GM21381 (cell line): Measurements from ENCODE around the gene SMAD6.
"Not testable (repeated sequence)": the region's sequence is repeated elsewhere in the genome, so short reads cannot be mapped to it uniquely, and the experiment has no call there.

Experiments used
- ATAC-seq: cut with Tn5 transposase; IDR thresholded peaks from one replicate; pipeline ENCODE4 v1.9.1; 2021; ENCODE audit warnings: mild to moderate bottlenecking, moderate library complexity; ENCODE audit not compliant: unreplicated experiment

The SMAD6 gene

GRCh38 chr15:66755298-66756068 is 53.4 kb downstream of the SMAD6 start:
- no peak for ATAC-seq

- no peak for ATAC-seq
Observed at GRCh38 chr15:66756295-66756694, 54.3 kb downstream of the SMAD6 start.

- no peak for ATAC-seq
Observed at GRCh38 chr15:66757030-66757429, 55.0 kb downstream of the SMAD6 start.

GRCh38 chr15:66757521-66757920 is 55.5 kb downstream of the SMAD6 start:
- ATAC-seq, result no peak

- ATAC-seq, result not testable (repeated sequence)
Observed at GRCh38 chr15:66758217-66758616, 56.2 kb downstream of the SMAD6 start.

GRCh38 chr15:66758844-66759243 is 56.8 kb downstream of the SMAD6 start:
- no peak for ATAC-seq

GRCh38 chr15:66760097-66760967 is 58.3 kb downstream of the SMAD6 start:
- no peak for ATAC-seq

GRCh38 chr15:66760968-66761725 is 59.1 kb downstream of the SMAD6 start:
- no peak for ATAC-seq

GRCh38 chr15:66761726-66762595 is 59.9 kb downstream of the SMAD6 start:
- ATAC-seq, result no peak

GRCh38 chr15:66763186-66764071 is 61.4 kb downstream of the SMAD6 start:
- ATAC-seq, result no peak

- no peak for ATAC-seq
Observed at GRCh38 chr15:66764072-66764786, 62.2 kb downstream of the SMAD6 start.

- ATAC-seq, result peak; percentile 67
Observed at GRCh38 chr15:66765478-66766281, 63.6 kb downstream of the SMAD6 start.

- ATAC-seq, result no peak
Observed at GRCh38 chr15:66766282-66767230, 64.5 kb downstream of the SMAD6 start.

GRCh38 chr15:66767240-66767659 is 65.2 kb downstream of the SMAD6 start:
- ATAC-seq, result no peak

GRCh38 chr15:66768987-66769386 is 67.0 kb downstream of the SMAD6 start:
- no peak for ATAC-seq

GRCh38 chr15:66770518-66771350 is 68.7 kb downstream of the SMAD6 start:
- no peak for ATAC-seq
